22Rv1 (cell line): ENCODE data around the gene STAT4.

Experiments used
- H3K27ac ChIP-seq: fragments of 450-650 bp; 2 replicates; pipeline ENCODE4 v1.5.1; 2017
- CTCF ChIP-seq: fragments of 450-650 bp; IDR thresholded peaks from 2 replicates; pipeline ENCODE4 v1.5.1; 2017; ENCODE audit warnings: mild to moderate bottlenecking
- ZFX ChIP-seq: fragments of 450-650 bp; IDR thresholded peaks from 2 replicates; pipeline ENCODE4 v1.6.1; 2017; ENCODE audit warnings: antibody characterized with exemption, borderline replicate concordance

STAT4 gene

GRCh38 chr2:191031256-191031655 is 119.5 kb downstream of the STAT4 start:
- no peak for TF ChIP-seq CTCF
- no peak for TF ChIP-seq ZFX
- no peak overlapping the region for H3K27ac ChIP-seq

GRCh38 chr2:191030521-191031154 is 120.2 kb downstream of the STAT4 start:
- no peak overlapping the region for H3K27ac ChIP-seq
- TF ChIP-seq ZFX: no peak
- peak; percentile 82 for TF ChIP-seq CTCF

- H3K27ac ChIP-seq: no peak overlapping the region
- no peak for TF ChIP-seq ZFX
- no peak for TF ChIP-seq CTCF
Measured at GRCh38 chr2:191029280-191029950, 121.4 kb downstream of the STAT4 start.

GRCh38 chr2:191026377-191026776 is 124.4 kb downstream of the STAT4 start:
- TF ChIP-seq CTCF (no peak), ZFX (no peak)
- H3K27ac ChIP-seq: no peak overlapping the region

- no peak for TF ChIP-seq ZFX
- TF ChIP-seq CTCF: no peak
- H3K27ac ChIP-seq: no peak overlapping the region
Measured at GRCh38 chr2:191025135-191025534, 125.7 kb downstream of the STAT4 start.

GRCh38 chr2:191023235-191023679 is 127.5 kb downstream of the STAT4 start:
- H3K27ac ChIP-seq: no peak overlapping the region
- no peak for TF ChIP-seq CTCF
- TF ChIP-seq ZFX: no peak

GRCh38 chr2:191020742-191021381 is 129.9 kb downstream of the STAT4 start:
- no peak for TF ChIP-seq CTCF
- no peak for TF ChIP-seq ZFX
- H3K27ac ChIP-seq: peak overlapping the region; percentile 86
